ENCODE data around the gene SLC15A4.

GRCh38 chr12:128771681-128772080 is 52.1 kb downstream of the SLC15A4 start:
- TF ChIP-seq CTCF (IDR thresholded peaks at IDR 0.05) (no peak), EZH2phosphoT487 (IDR thresholded peaks at IDR 0.05; ENCODE audit: borderline replicate concordance, low read depth) (no peak), YY1 (IDR thresholded peaks at IDR 0.05; ENCODE audit: low read depth) (no peak), RCOR1 (IDR thresholded peaks at IDR 0.05; ENCODE audit: low read length) (no peak), RAD21 (IDR thresholded peaks at IDR 0.05; ENCODE audit: low read length) (no peak), POLR2AphosphoS5 (IDR thresholded peaks at IDR 0.05; ENCODE audit: low read depth, low read length) (no peak)

All from SK-N-SH (cell line).